Esophagus mucosa (tissue), 1 donor: ENCODE results near the gene PHACTR3. TPM values are rescaled to one million over a fixed set of nuclear protein-coding genes. Genes with fewer than 3 reads are reported as not detected.

Experiments
- ATAC-seq: fragments of 200-7000 bp; cut with Tn5 transposase; one replicate; pipeline ENCODE4 v1.9.1; 2020
- total RNA-seq: library from RNA; stranded (reverse); gene quantifications from one replicate; pipeline ENCODE4 v1.2.4, GENCODE V29; 2023
- donor health status: DM: yes; HTN: yes; CAD: no.

PHACTR3 gene
- total RNA-seq, 1 donor from 2014 or later: not detected

DNA sequence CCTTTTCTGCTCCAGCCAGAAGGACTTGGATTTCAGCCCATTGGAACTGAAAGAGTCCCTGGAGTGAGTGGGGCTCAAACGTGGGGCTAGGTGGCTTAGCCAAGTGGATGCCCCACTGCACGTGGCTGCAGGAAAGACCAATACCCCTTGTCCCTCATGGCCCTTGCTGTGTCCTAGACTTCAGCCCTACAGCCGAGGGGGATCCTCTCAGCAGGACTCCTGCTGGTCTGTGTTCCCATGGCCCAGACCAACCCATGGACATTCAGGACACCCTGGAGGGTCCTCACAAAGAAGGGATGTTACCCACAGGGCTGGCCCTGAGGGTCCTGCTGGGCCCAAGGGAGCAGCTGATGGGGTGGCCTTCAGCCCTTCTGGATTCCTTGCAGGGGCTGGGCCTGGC is 30.0 kb upstream of the PHACTR3 start:
- no peak for ATAC-seq

- ATAC-seq: no peak
These were observed 29.1 kb upstream of the PHACTR3 start for GRCh38 chr20:59575216-59575615.

DNA sequence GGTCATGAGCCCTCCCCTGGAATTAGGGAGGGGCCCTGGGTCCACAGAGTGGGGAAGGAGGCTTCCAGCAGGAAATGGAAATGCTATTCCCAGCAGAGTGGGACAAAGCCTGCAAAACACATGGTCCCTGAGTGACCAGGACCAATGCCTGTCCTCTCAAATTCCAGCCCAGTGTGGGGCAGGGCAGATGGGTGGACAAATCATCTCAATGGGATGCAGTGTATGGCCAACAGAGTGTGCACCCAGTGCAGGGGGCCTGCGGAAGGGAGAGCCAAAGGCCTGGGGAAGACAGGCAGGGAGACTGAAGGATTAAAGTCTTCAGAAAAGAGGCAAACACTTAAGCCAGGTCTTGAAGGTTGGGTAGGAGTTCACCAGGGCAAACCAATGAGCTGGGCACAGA is 28.7 kb upstream of the PHACTR3 start:
- ATAC-seq: no peak

- no peak for ATAC-seq
These were observed 28.0 kb upstream of the PHACTR3 start for GRCh38 chr20:59576216-59576953.

- ATAC-seq: no peak
These were observed 27.1 kb upstream of the PHACTR3 start for GRCh38 chr20:59577037-59577808.

- ATAC-seq: no peak
These were observed 26.4 kb upstream of the PHACTR3 start for GRCh38 chr20:59577809-59578435.

DNA sequence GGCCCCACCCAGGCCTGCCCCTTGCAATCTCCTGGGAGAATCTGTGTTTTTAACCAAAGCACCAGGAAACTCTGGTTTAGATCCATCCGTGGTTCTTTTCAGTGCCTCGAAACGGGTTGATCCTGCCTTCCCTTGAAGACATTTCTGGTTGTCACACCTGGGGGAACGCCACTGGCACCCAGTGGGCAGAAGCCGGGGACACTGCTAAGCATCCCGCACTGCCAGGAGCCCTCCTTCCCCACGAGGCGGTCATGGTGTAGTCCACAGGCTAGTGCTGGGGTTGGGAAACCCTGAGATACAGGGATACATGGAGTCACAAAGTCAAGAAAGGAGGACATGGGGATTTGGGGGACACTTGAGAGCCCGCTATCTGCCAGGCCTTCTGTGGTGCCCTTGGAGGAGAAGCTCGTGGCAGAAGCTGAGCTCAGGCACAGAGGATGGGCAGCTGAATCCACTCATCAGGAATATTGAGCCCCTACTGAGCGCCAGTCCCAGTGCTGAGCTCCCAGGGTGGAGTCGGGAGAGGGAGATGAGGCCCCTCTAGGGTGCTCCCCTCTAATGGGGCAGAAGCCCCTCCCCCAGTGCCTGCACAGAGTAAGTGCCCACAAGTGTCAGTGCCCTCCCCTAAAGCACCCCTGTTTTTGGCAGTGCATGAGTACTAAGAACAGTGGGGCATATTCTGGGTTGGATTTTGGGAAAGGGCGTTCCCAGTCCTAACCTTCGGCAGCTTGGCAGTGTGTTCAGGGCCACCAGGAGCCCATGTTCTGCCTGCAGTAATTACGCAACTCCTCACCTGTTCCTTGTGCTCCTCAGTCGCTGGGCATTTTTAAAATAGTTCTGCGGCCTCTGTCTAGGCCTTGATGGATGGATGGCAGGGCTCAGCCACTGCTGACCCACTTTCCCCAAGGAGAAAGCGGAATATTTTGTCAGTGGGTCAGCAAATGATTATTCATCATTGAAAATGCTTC is 25.6 kb upstream of the PHACTR3 start:
- ATAC-seq: no peak

GRCh38 chr20:59579404-59580145 is 24.8 kb upstream of the PHACTR3 start:
- ATAC-seq: no peak

GRCh38 chr20:59580146-59580946 is 24.0 kb upstream of the PHACTR3 start:
- ATAC-seq: no peak

GRCh38 chr20:59580991-59581401 is 23.3 kb upstream of the PHACTR3 start:
- no peak for ATAC-seq

DNA sequence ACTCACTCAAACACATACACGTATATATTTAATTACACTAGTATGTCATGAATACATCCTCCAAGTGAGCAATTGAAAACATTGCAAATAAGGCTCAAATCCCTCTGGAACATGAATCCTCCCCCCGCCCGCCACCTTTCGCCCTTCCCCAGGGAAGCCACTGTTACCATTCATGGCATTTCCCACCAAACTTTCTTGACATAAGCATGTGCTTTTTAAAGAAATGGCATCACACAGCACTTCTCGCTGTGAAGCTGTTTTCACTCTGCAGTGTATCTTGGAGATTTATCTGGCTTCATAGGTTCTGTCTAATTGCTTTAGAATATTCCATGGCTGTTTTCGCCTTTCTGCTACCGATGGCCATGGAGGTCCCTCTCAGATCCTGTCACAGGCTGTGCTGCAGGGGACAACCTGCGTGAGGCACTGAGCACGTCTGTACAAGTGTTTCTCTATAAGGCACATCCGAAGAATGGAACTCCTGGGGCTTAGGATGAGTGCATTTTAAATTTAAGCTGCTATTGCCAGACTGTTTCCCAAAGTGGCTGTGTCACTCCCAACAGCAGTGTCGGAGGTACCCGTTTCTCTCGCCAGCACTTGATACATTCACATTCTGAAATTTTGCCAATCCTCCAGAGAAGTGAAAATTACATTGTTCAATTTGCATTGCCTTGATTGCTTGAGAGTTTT is 22.2 kb upstream of the PHACTR3 start:
- ATAC-seq: no peak

- no peak for ATAC-seq
These were observed 20.7 kb upstream of the PHACTR3 start for GRCh38 chr20:59583428-59584277.

DNA sequence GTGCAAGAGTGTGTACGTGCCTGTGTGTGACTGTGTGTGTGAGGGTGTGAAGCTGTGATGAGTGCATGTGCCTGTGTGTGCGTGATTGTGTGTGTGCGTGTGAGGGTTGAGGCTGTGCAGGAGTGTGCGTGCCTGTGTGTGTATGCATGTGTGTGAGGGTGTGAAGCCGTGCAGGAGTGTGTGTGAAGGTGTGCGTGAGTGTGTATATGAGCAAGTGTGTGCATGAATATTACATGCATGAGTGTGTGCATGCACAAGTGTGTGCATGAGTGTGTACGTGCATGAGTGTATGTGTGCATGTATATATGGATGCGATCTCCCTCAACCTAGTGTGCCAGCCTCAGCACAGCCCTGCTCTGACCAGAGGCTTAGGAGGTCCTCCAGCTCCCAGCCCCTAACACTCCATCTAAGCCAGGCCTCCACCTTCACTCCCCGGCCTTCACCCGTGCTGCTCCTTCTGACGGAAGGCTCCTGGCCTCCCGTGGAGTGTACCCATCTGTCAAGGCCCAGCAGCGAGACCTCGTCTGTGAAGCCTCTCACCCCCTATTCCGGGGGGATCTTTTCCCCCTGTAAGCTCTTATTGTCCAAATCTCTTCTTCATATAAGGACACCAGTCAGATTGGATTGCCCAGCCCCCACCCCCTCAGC is 19.9 kb upstream of the PHACTR3 start:
- no peak for ATAC-seq

GRCh38 chr20:59585714-59586409 is 18.5 kb upstream of the PHACTR3 start:
- ATAC-seq: no peak

- ATAC-seq: no peak
These were observed 17.7 kb upstream of the PHACTR3 start for GRCh38 chr20:59586613-59587012.

DNA sequence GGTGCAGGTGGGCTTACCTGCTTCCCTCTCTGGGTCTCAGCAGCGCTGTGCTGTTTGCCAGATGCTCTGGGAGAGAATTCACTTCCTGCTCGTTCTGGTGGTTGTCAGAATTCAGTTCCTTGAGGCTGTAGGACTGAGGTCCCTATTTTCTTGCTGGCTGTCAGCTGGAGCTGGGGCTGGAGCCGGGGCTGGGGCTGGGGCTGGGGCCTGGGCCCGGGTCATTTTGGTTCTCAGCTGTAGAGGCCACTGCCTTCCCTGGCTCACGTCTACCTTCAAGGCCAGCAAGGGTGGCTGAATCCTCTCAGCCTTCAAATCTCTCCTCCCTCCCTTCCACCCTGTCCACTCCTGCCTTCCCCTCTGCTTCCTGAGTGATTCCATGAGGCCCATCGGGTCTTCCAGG is 16.8 kb upstream of the PHACTR3 start:
- no peak for ATAC-seq

DNA sequence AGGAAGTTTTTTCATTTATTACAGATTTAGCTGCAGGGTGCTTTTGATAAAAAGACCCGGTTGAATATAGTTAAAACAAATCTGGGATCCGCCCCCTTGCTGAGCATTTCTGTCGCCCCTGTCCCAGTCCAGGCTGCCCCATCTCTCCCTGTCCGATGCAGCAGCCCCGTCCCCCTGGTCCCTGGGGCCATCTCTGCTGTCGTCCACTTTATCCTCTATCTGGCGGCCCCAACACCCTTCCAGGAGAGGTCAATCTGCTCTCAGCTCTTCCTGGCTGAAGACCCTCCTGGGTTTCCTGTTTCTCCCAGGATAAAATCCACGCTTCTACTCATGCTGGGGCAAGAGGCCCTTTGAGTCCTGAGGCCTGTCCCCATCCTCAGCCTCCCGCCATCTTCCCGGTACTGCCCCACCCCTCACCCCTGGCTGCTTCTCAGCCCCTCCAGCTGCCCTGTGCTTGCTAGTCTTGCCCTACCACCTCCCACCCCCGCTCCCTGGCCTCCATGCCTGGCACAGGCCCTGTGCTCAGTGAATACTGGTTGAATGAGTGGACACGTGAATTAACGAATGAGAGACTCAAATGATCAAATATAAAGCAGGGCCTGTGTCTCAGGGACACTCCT is 16.0 kb upstream of the PHACTR3 start:
- ATAC-seq: no peak
